Keratinocyte (primary cell): Measurements from ENCODE around the gene OTOG.

Experiments
- EZH2 ChIP-seq: IDR thresholded peaks from one replicate; pipeline ENCODE4 v1.6.1; 2012; ENCODE audit warnings: inconsistent platforms, mild to moderate bottlenecking, low read length, moderate library complexity
- TF ChIP-seq, protein P1 (sequence below), 3 experiments: IDR thresholded peaks in 1 of 3; conservative IDR thresholded peaks in 1 of 3; optimal IDR thresholded peaks in 1 of 3; 2 replicates in 2 of 3; 3 replicates in 1 of 3; pipeline versions ENCODE3 to v1.5.1; 2011; ENCODE audit warnings: low read length in 3 of 3, mild to moderate bottlenecking in 3 of 3, moderate library complexity in 2 of 3, control low read depth in 1 of 3, inconsistent platforms in 1 of 3; ENCODE audit not compliant: insufficient read depth in 2 of 3; ENCODE audit errors: extremely low read depth in 1 of 3

GRCh38 chr11:17668166-17668565 lies 121.1 kb downstream of the OTOG start:
- TF ChIP-seq, protein P1, sequence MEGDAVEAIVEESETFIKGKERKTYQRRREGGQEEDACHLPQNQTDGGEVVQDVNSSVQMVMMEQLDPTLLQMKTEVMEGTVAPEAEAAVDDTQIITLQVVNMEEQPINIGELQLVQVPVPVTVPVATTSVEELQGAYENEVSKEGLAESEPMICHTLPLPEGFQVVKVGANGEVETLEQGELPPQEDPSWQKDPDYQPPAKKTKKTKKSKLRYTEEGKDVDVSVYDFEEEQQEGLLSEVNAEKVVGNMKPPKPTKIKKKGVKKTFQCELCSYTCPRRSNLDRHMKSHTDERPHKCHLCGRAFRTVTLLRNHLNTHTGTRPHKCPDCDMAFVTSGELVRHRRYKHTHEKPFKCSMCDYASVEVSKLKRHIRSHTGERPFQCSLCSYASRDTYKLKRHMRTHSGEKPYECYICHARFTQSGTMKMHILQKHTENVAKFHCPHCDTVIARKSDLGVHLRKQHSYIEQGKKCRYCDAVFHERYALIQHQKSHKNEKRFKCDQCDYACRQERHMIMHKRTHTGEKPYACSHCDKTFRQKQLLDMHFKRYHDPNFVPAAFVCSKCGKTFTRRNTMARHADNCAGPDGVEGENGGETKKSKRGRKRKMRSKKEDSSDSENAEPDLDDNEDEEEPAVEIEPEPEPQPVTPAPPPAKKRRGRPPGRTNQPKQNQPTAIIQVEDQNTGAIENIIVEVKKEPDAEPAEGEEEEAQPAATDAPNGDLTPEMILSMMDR (optimal IDR thresholded peaks at IDR 0.05 in 1 of 3, IDR thresholded peaks at IDR 0.05 in 1 of 3, conservative IDR thresholded peaks at IDR 0.05 in 1 of 3; ENCODE audit: extremely low read depth in 1 of 3, insufficient read depth in 2 of 3, low read length in 3 of 3), result no peak
- TF ChIP-seq EZH2, result no peak
